ENCODE results near the gene CHEK1. TPM values are rescaled to one million over a fixed set of nuclear protein-coding genes. Genes with fewer than 3 reads are reported as not detected.

CHEK1 gene
- total and polyA plus RNA-seq, 2 donors (not counting 3 experiments of a cell fraction or from before 2014, with no cell fraction given), result 15.0 to 66.1 TPM

GRCh38 chr11:125675196-125675595 is 50.2 kb downstream of the CHEK1 start:
- ChIA-PET CTCF (interaction anchor here (1.5 kb wide), 2 partner anchors 27 to 48 kb away, joined by 3 read pairs; no protein-coding TSS in a partner anchor), POLR2A (no interaction called here)
- H3K9ac ChIP-seq (replicated peaks; ENCODE audit: extremely low read depth, insufficient read depth, low read length), result no peak overlapping the region
- peak overlapping the region; percentile 85 for H3K4me2 ChIP-seq (ENCODE audit: insufficient read depth, low read length)
- DNase-seq (ENCODE audit: low read depth, low spot score) (peak; percentile 11), FAIRE-seq (no peak)
- peak overlapping the region; percentile 65 for H3K27ac ChIP-seq (ENCODE audit: insufficient read depth, low read depth, low read length)
- no peaks in the 10 kb centered on the region for H4K20me1 ChIP-seq (replicated peaks; ENCODE audit: control insufficient read depth, extremely low read depth, insufficient read depth, low read length)
- peaks cover 46% of the 10 kb centered on the region for H3K4me1 ChIP-seq (ENCODE audit: control insufficient read depth, extremely low read depth, insufficient read depth, low read length)
- peaks cover 2 to 11% of the 10 kb centered on the region in 2 experiments for H3K36me3 ChIP-seq (ENCODE audit: control insufficient read depth in 2 of 2, extremely low read depth in 1 of 2, insufficient read depth in 2 of 2, low read length in 2 of 2)
- TF ChIP-seq POLR2A (IDR thresholded peaks at IDR 0.05; ENCODE audit: low read depth, low read length) (no peak), POLR2AphosphoS5 (IDR thresholded peaks at IDR 0.05; ENCODE audit: insufficient read depth, low read depth, low read length) (no peak)
- intact Hi-C loops (cut with micrococcal nuclease), result loop anchor here (5.0 kb wide), 1 partner anchor 197 kb away; no protein-coding TSS in a partner anchor
- H3K79me2 ChIP-seq (ENCODE audit: control insufficient read depth, insufficient read depth, low read length), result no peaks in the 10 kb centered on the region
- no peaks in the 10 kb centered on the region for H3K27me3 ChIP-seq (ENCODE audit: control insufficient read depth in 2 of 2, insufficient read depth in 2 of 2, low read length in 2 of 2)
- no TSS peak for BruUV-seq (replicated peaks)
- H3K4me3 ChIP-seq (replicated peaks in 1 of 3; ENCODE audit: insufficient read depth in 1 of 3, low read depth in 1 of 3, low read length in 3 of 3), result no peak overlapping the region
- dilution Hi-C loops (cut with MboI; ENCODE audit: extremely low pct_ligation_motif_present, low sequenced_read_pairs), result no loop called here
- no peak overlapping the region for H2AFZ ChIP-seq (ENCODE audit: low read depth, low read length)
- H3K9me1 ChIP-seq (replicated peaks; ENCODE audit: control insufficient read depth, extremely low read depth, insufficient read depth, low read length), result peaks cover 3% of the 10 kb centered on the region
- no peaks in the 10 kb centered on the region for H3K9me3 ChIP-seq (replicated peaks; ENCODE audit: control insufficient read depth, insufficient read depth, low read length)

GRCh38 chr11:125679397-125679796 is 54.4 kb downstream of the CHEK1 start:
- Histone ChIP-seq H3K9me3 (replicated peaks; ENCODE audit: control insufficient read depth, insufficient read depth, low read length) (no peaks in the 10 kb centered on the region), H3K9ac (replicated peaks; ENCODE audit: extremely low read depth, insufficient read depth, low read length) (no peak overlapping the region), H4K20me1 (replicated peaks; ENCODE audit: control insufficient read depth, extremely low read depth, insufficient read depth, low read length) (no peaks in the 10 kb centered on the region), H3K27me3 (ENCODE audit: control insufficient read depth in 2 of 2, insufficient read depth in 2 of 2, low read length in 2 of 2) (no peaks in the 10 kb centered on the region), H3K79me2 (ENCODE audit: control insufficient read depth, insufficient read depth, low read length) (no peaks in the 10 kb centered on the region), H3K36me3 (ENCODE audit: control insufficient read depth in 2 of 2, extremely low read depth in 1 of 2, insufficient read depth in 2 of 2, low read length in 2 of 2) (peaks cover 2 to 11% of the 10 kb centered on the region in 2 experiments), H3K4me3 (replicated peaks in 1 of 3; ENCODE audit: insufficient read depth in 1 of 3, low read depth in 1 of 3, low read length in 3 of 3) (no peak overlapping the region), H3K4me2 (ENCODE audit: insufficient read depth, low read length) (no peak overlapping the region), H2AFZ (ENCODE audit: low read depth, low read length) (no peak overlapping the region), H3K4me1 (ENCODE audit: control insufficient read depth, extremely low read depth, insufficient read depth, low read length) (peaks cover 12% of the 10 kb centered on the region), H3K9me1 (replicated peaks; ENCODE audit: control insufficient read depth, extremely low read depth, insufficient read depth, low read length) (no peaks in the 10 kb centered on the region), H3K27ac (ENCODE audit: insufficient read depth, low read depth, low read length) (no peak overlapping the region)
- TF ChIP-seq CTCF (IDR thresholded peaks at IDR 0.05; ENCODE audit: extremely low read depth in 1 of 2, insufficient read depth in 1 of 2, low read depth in 1 of 2, low read length in 2 of 2) (peak in 1 of 2 donors; percentile 18), MYC (IDR thresholded peaks at IDR 0.05; ENCODE audit: low read depth, low read length) (no peak)
- peak; percentile 30 for DNase-seq (ENCODE audit: low read depth, low spot score)
- dilution Hi-C loops (cut with MboI; ENCODE audit: extremely low pct_ligation_motif_present, low sequenced_read_pairs) (no loop called here), intact Hi-C loops (cut with micrococcal nuclease) (loop anchor here (1.0 to 5.0 kb wide), 2 partner anchors 53 to 193 kb away; no protein-coding TSS in a partner anchor)
- ChIA-PET CTCF (interaction anchor here (0.6 to 6.1 kb wide), 21 partner anchors 8 to 208 kb away, joined by 3 to 44 read pairs (median 4); partner anchors contain the start of genes CHEK1 and HYLS1), POLR2A (no interaction called here)
- BruUV-seq (replicated peaks), result no TSS peak
- peak; percentile 8 for FAIRE-seq
